Testis (tissue), 3 donors: Measurements from ENCODE around the gene SLC22A23. TPM values are rescaled to one million over a fixed set of nuclear protein-coding genes. Genes with fewer than 3 reads are reported as not detected.

Source experiments
- DNase-seq: peaks from one replicate; pipeline ENCODE4 v3.0.0-alpha.2; 2019
- H3K27ac ChIP-seq, 2 donors: fragments of 200-600 bp; sonication (generic); one replicate each; pipeline ENCODE4 v1.5.1; 2019
- H3K27me3 ChIP-seq: fragments of 200-600 bp; sonication (generic); one replicate; pipeline ENCODE4 v1.5.1; 2019
- H3K36me3 ChIP-seq: fragments of 200-600 bp; sonication (generic); one replicate; pipeline ENCODE4 v1.5.1; 2017; ENCODE audit warnings: low read depth; ENCODE audit errors: missing control alignments
- H3K4me1 ChIP-seq: fragments of 200-600 bp; sonication (generic); one replicate; pipeline ENCODE4 v1.5.1; 2019
- H3K4me3 ChIP-seq, 2 donors: fragments of 200-600 bp; sonication (generic); one replicate each; pipeline ENCODE4 v1.5.1; 2017 to 2019
- H3K9me3 ChIP-seq: fragments of 200-600 bp; sonication (generic); one replicate; pipeline ENCODE4 v1.5.1; 2017
- CTCF ChIP-seq, 3 experiments: fragments of 450-650 bp in 2 of 3; fragments of 200-600 bp in 1 of 3; sonication (generic) in 1 of 3; IDR thresholded peaks; one replicate each; pipeline ENCODE4 v1.5.1; 2016 to 2019; ENCODE audit warnings: antibody characterized with exemption in 3 of 3, mild to moderate bottlenecking in 2 of 3, moderate library complexity in 1 of 3
- POLR2A ChIP-seq: fragments of 450-650 bp; IDR thresholded peaks from one replicate; pipeline ENCODE4 v1.6.1; 2017; ENCODE audit warnings: antibody characterized with exemption, mild to moderate bottlenecking, moderate library complexity
- WGBS, 2 donors: methylation state at CpG; one replicate each; pipeline ENCODE4 v1.1.5; 2018; 5-methylcytosine and 5-hydroxymethylcytosine counted together
- intact Hi-C: fragments of 100-400 bp; cut with DNase I; formaldehyde crosslinking; loops from one replicate; pipeline ENCODE4 v1.15.1; 2023; ENCODE audit warnings: low total_unique reads
- polyA plus RNA-seq: library from polyadenylated mRNA; stranded (reverse); fragments of 350-450 nt; fragmentation: Illumina TruSeq; extraction: RNeasy Lipid Tissue Mini Kit (QIAGEN cat#74804); gene quantifications from one replicate; pipeline ENCODE4 v1.2.3, GENCODE V29; 2014; ENCODE audit warnings: low read depth, low replicate concordance; ENCODE audit not compliant: insufficient read depth
- total RNA-seq, 2 donors: library from RNA; depleted of rRNA; stranded (reverse); fragments of >200 nt; gene quantifications; one replicate each; pipeline ENCODE4 v1.2.3, GENCODE V29; 2016

The SLC22A23 gene
- total and polyA plus RNA-seq, 3 donors from 2014 or later, result 9.0 to 20.9 (median 14.9) TPM

- TF ChIP-seq POLR2A (no peak), CTCF (IDR thresholded peaks at IDR 0.05) (no peak)
- DNase-seq, result no peak
- intact Hi-C loops, result no loop called here
- Histone ChIP-seq H3K36me3 (no peaks in the 10 kb centered on the region), H3K27me3 (no peaks in the 10 kb centered on the region), H3K9me3 (no peaks in the 10 kb centered on the region), H3K4me1 (no peaks in the 10 kb centered on the region), H3K27ac (no peak overlapping the region), H3K4me3 (no peak overlapping the region)
- 51 to 62% methylated on average over 27 to 29 of the region's 29 CpGs for WGBS, 2 donors
Measured at GRCh38 chr6:3294921-3295871, 161.7 kb downstream of the SLC22A23 start.

- H3K4me1 ChIP-seq, result no peaks in the 10 kb centered on the region
- H3K27ac ChIP-seq, result no peak overlapping the region
- DNase-seq, result no peak
- 81% methylated on average over 6 to 8 of the region's 8 CpGs for WGBS, 2 donors
- no peaks in the 10 kb centered on the region for H3K36me3 ChIP-seq
- no peaks in the 10 kb centered on the region for H3K9me3 ChIP-seq
- no peak for TF ChIP-seq POLR2A
- no peak for TF ChIP-seq CTCF (IDR thresholded peaks at IDR 0.05)
- H3K4me3 ChIP-seq, result no peak overlapping the region
- intact Hi-C loops, result no loop called here
- no peaks in the 10 kb centered on the region for H3K27me3 ChIP-seq
Measured at GRCh38 chr6:3294396-3294795, 162.5 kb downstream of the SLC22A23 start.

GRCh38 chr6:3293271-3294155 lies 163.3 kb downstream of the SLC22A23 start:
- TF ChIP-seq POLR2A (no peak), CTCF (IDR thresholded peaks at IDR 0.05) (no peak)
- DNase-seq, result no peak
- intact Hi-C loops, result no loop called here
- Histone ChIP-seq H3K36me3 (no peaks in the 10 kb centered on the region), H3K27ac (no peak overlapping the region), H3K4me1 (no peaks in the 10 kb centered on the region), H3K27me3 (no peaks in the 10 kb centered on the region), H3K4me3 (no peak overlapping the region), H3K9me3 (no peaks in the 10 kb centered on the region)
- WGBS, 2 donors, result 83 to 85% methylated on average over 25 to 26 of the region's 26 CpGs

- no peaks in the 10 kb centered on the region for H3K9me3 ChIP-seq
- 86 to 89% methylated on average over 24 to 32 of the region's 32 CpGs for WGBS, 2 donors
- no peak for TF ChIP-seq CTCF (IDR thresholded peaks at IDR 0.05)
- TF ChIP-seq POLR2A, result no peak
- intact Hi-C loops, result no loop called here
- H3K4me1 ChIP-seq, result no peaks in the 10 kb centered on the region
- H3K27me3 ChIP-seq, result no peaks in the 10 kb centered on the region
- no peak for DNase-seq
- no peaks in the 10 kb centered on the region for H3K36me3 ChIP-seq
- no peak overlapping the region for H3K27ac ChIP-seq
- H3K4me3 ChIP-seq, result no peak overlapping the region
Measured at GRCh38 chr6:3292431-3293197, 164.2 kb downstream of the SLC22A23 start.
